ENCODE measurements around the gene AQP2. TPM values are rescaled to one million over a fixed set of nuclear protein-coding genes. Genes with fewer than 3 reads are reported as not detected.

The AQP2 gene
- total RNA-seq, 2 experiments from 2014 or later: not detected

DNA sequence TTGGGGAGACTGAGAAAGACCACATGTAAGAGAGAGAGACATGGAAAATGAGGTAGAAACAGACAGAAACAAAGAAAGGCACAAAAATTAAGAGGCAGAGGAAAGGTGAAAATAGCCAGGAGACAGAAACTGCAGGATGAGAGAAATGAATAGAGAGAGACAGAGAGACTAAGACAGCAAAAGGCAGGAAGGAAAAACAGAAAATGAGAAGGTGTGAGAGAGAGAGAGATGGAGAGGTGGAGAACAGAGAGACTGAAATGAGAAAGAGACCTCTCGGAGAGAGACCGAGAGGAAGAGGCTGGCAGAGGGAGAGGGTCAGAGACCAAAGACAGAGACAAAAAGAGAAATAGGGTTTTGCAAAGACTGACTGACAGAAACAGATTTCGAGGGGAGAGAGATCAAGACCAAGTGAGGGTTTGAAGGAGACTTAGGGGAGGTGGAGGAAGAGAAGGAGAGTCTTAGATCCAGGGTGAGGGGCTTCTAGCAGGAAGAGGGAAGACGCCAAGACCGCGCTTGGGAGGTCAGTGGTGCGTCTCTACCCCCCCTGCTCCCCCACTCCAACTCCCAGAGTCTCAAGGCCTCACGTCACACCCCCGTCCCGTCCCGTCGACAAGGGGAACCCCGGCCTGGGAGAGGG, 10.1 kb downstream of the AQP2 start:
- no TSS peak for BruUV-seq (replicated peaks)
- no peaks in the 10 kb centered on the region for H3K36me3 ChIP-seq (ENCODE audit: insufficient read depth, low read length)
- ChIA-PET POLR2A (no interaction called here), CTCF (ENCODE audit: unreplicated experiment) (no interaction called here)
- no peaks in the 10 kb centered on the region for H3K9me2 ChIP-seq (ENCODE audit: insufficient read depth, low read length)
- H3K4me1 ChIP-seq (ENCODE audit: insufficient read depth, low read length, poor library complexity, severe bottlenecking): peaks cover 10% of the 10 kb centered on the region
- H3K79me2 ChIP-seq (ENCODE audit: insufficient read depth, low read depth, low read length): no peaks in the 10 kb centered on the region
- TF ChIP-seq EZH2phosphoT487 (IDR thresholded peaks at IDR 0.05; ENCODE audit: borderline replicate concordance, low read depth, low read length): no peak
- no peak for TF ChIP-seq CTCF (conservative IDR thresholded peaks at IDR 0.05; ENCODE audit: low read length)
- intact Hi-C loops (cut with micrococcal nuclease; ENCODE audit: unreplicated experiment): no loop called here
- H3K4me3 ChIP-seq (ENCODE audit: low read depth, low read length, poor library complexity, severe bottlenecking): no peak overlapping the region
- H3K4me2 ChIP-seq (ENCODE audit: low read length): 0 out of 2 replicates have a peak overlapping the region, but pooled peaks have one; percentile 37
- DNase-seq (ENCODE audit: low spot score): no peak
- H2AFZ ChIP-seq (ENCODE audit: low read length): peak overlapping the region; percentile 11; the same call in 1 of the 2 replicates
- H4K20me1 ChIP-seq (ENCODE audit: insufficient read depth, low read length): no peaks in the 10 kb centered on the region
- no peak overlapping the region for H3K27ac ChIP-seq (ENCODE audit: low read depth, low read length, poor library complexity, severe bottlenecking)
- H3K9me3 ChIP-seq (ENCODE audit: low read length): no peaks in the 10 kb centered on the region

DNA sequence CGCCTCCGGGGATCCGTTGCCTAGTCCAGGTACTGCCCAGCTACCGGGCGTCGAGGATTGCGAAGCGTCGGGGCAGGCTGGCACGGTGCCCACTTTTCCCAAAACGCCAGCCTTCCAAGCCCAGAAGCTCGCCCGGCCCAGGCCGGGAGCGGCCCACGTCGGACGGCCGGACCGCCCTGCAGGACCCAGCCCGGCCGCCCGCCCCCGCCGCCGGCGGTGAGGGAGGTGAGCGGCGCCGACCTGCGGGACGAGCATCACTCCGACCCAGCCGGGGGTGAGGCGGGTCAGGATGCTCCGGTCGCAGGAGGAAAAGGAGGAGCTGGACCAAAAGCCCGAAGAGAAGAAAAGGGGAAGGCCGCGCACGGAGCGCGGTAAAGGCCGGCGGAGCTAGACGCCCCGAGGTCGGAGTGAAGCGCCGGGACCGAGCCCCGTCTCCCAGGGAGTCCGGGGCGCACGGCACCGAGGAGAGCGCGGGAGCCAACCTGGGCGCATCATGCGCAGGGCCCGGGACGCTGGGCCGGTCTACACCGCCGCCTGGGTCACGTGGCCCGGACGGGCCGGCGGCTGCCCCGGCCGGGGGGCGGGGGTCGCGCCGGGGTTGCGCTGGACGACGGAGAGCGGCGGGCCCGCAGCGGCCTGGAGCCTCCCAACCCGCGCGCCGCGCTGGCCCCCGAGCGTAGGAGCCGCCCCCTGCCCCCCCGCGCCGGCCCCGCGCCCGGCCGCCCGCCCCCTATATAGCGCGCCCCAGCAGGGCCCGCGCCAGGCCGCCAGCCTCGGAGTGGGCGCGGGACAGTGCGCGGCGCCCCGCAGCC, 10.8 kb downstream of the AQP2 start, which contains the start of gene AQP5:
Gene AQP5, plus strand, starts transcription at position 762 of the 812 bp plus-strand sequence. CDS start 146 bp downstream, outside the sequence.
- no peaks in the 10 kb centered on the region for H3K9me3 ChIP-seq (ENCODE audit: low read length)
- CTCF ChIA-PET (ENCODE audit: unreplicated experiment): no interaction called here
- no peaks in the 10 kb centered on the region for H3K36me3 ChIP-seq (ENCODE audit: insufficient read depth, low read length)
- no peaks in the 10 kb centered on the region for H4K20me1 ChIP-seq (ENCODE audit: insufficient read depth, low read length)
- no peak within 1 kb of the TSS for H3K4me3 ChIP-seq (ENCODE audit: low read depth, low read length, poor library complexity, severe bottlenecking)
- intact Hi-C loops (cut with micrococcal nuclease; ENCODE audit: unreplicated experiment): no loop called here
- no peak for TF ChIP-seq CTCF (conservative IDR thresholded peaks at IDR 0.05; ENCODE audit: low read length)
- TF ChIP-seq EZH2phosphoT487 (IDR thresholded peaks at IDR 0.05; ENCODE audit: borderline replicate concordance, low read depth, low read length): no peak
- H3K9me2 ChIP-seq (ENCODE audit: insufficient read depth, low read length): no peaks in the 10 kb centered on the region
- no peak for DNase-seq (ENCODE audit: low spot score)
- H3K79me2 ChIP-seq (ENCODE audit: insufficient read depth, low read depth, low read length): no peaks in the 10 kb centered on the region
- POLR2A ChIA-PET: no interaction called here
- BruUV-seq (replicated peaks): no TSS peak
- H2AFZ ChIP-seq (ENCODE audit: low read length): no peak within 1 kb of the TSS
- H3K4me1 ChIP-seq (ENCODE audit: insufficient read depth, low read length, poor library complexity, severe bottlenecking): peaks cover 10% of the 10 kb centered on the region
- no peak within 1 kb of the TSS for H3K27ac ChIP-seq (ENCODE audit: low read depth, low read length, poor library complexity, severe bottlenecking)
- H3K4me2 ChIP-seq (ENCODE audit: low read length): no peak within 1 kb of the TSS
